ENCODE measurements around the gene POPDC3.

Gene POPDC3

DNA sequence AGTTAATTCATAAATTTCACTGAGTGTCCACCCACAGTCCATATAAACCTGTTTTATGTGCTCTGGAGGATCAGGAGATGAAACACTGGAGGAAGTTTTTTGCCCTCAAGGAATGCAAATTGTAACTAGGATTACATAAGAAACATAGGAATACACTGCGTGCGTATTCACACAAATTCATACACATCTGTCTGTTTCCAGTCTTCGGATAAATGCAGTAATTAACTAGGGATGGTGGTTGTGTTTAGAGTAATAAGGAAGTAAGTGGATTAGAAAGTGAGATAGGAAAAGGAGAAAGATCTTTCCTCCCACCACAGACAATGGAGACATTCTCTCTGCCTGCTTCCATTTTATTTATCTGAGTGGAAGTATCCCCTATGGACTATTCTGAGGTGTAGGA, 35.7 kb upstream of the POPDC3 start:
- no peak; the same call in 1 of the 2 replicates for TF ChIP-seq SIN3A (IDR thresholded peaks at IDR 0.05; ENCODE audit: borderline replicate concordance, insufficient read depth, low read length)

DNA sequence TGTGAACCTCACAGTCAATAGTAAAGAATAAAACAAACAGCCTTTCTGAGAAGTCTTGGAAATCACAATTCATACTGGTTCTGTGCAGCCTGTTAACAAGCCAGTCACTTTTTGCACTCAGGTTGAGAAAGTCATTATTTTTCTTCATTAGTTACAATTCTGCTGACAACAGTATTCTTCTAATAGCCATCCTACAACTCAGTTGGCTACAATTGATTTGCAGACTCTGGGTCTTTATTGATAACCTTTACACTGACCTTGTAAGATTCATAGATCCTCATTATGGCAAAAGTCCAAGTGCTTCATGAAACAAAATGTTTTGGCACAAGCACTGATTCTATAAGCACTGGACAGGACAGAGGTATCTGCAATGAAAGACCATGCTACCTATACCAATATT, 34.9 kb upstream of the POPDC3 start:
- TF ChIP-seq TAF1 (IDR thresholded peaks at IDR 0.05; ENCODE audit: borderline replicate concordance, insufficient read depth, low read length) (no peak), SIN3A (IDR thresholded peaks at IDR 0.05; ENCODE audit: borderline replicate concordance, insufficient read depth, low read length) (no peak), FOXP2 (optimal IDR thresholded peaks at IDR 0.05; ENCODE audit: borderline replicate concordance, extremely low read depth, extremely low read length, insufficient read depth) (no peak), POLR2AphosphoS5 (IDR thresholded peaks at IDR 0.05; ENCODE audit: low read depth, low read length) (no peak), REST (IDR thresholded peaks at IDR 0.05; ENCODE audit: insufficient read depth in 1 of 2, low read depth in 2 of 2, low read length in 2 of 2) (no peak)

GRCh38 chr6:105213272-105213671, 33.5 kb upstream of the POPDC3 start:
- TF ChIP-seq POLR2AphosphoS5 (IDR thresholded peaks at IDR 0.05; ENCODE audit: low read depth, low read length) (no peak), TAF1 (IDR thresholded peaks at IDR 0.05; ENCODE audit: borderline replicate concordance, insufficient read depth, low read length) (no peak), REST (IDR thresholded peaks at IDR 0.05; ENCODE audit: insufficient read depth in 1 of 2, low read depth in 2 of 2, low read length in 2 of 2) (no peak), SIN3A (IDR thresholded peaks at IDR 0.05; ENCODE audit: borderline replicate concordance, insufficient read depth, low read length) (no peak), FOXP2 (optimal IDR thresholded peaks at IDR 0.05; ENCODE audit: borderline replicate concordance, extremely low read depth, extremely low read length, insufficient read depth) (no peak)

GRCh38 chr6:105212587-105212986, 32.8 kb upstream of the POPDC3 start:
- no peak for TF ChIP-seq REST (IDR thresholded peaks at IDR 0.05; ENCODE audit: insufficient read depth in 1 of 2, low read depth in 2 of 2, low read length in 2 of 2)
- TF ChIP-seq POLR2AphosphoS5 (IDR thresholded peaks at IDR 0.05; ENCODE audit: low read depth, low read length), result no peak
- no peak for TF ChIP-seq TAF1 (IDR thresholded peaks at IDR 0.05; ENCODE audit: borderline replicate concordance, insufficient read depth, low read length)
- TF ChIP-seq FOXP2 (optimal IDR thresholded peaks at IDR 0.05; ENCODE audit: borderline replicate concordance, extremely low read depth, extremely low read length, insufficient read depth), result no peak
- no peak for TF ChIP-seq SIN3A (IDR thresholded peaks at IDR 0.05; ENCODE audit: borderline replicate concordance, insufficient read depth, low read length)

GRCh38 chr6:105211831-105212230, 32.0 kb upstream of the POPDC3 start:
- no peak for TF ChIP-seq TAF1 (IDR thresholded peaks at IDR 0.05; ENCODE audit: borderline replicate concordance, insufficient read depth, low read length)
- no peak for TF ChIP-seq REST (IDR thresholded peaks at IDR 0.05; ENCODE audit: insufficient read depth in 1 of 2, low read depth in 2 of 2, low read length in 2 of 2)
- TF ChIP-seq FOXP2 (optimal IDR thresholded peaks at IDR 0.05; ENCODE audit: borderline replicate concordance, extremely low read depth, extremely low read length, insufficient read depth), result no peak
- TF ChIP-seq SIN3A (IDR thresholded peaks at IDR 0.05; ENCODE audit: borderline replicate concordance, insufficient read depth, low read length), result no peak
- no peak for TF ChIP-seq POLR2AphosphoS5 (IDR thresholded peaks at IDR 0.05; ENCODE audit: low read depth, low read length)
